ENCODE measurements around the gene FGR. TPM values are rescaled to one million over a fixed set of nuclear protein-coding genes. Genes with fewer than 3 reads are reported as not detected.

The FGR gene
- total and polyA plus RNA-seq, 2 of the 13 experiments (the other 11 are each of a cell fraction or from before 2014, with no cell fraction given), result not detected

DNA sequence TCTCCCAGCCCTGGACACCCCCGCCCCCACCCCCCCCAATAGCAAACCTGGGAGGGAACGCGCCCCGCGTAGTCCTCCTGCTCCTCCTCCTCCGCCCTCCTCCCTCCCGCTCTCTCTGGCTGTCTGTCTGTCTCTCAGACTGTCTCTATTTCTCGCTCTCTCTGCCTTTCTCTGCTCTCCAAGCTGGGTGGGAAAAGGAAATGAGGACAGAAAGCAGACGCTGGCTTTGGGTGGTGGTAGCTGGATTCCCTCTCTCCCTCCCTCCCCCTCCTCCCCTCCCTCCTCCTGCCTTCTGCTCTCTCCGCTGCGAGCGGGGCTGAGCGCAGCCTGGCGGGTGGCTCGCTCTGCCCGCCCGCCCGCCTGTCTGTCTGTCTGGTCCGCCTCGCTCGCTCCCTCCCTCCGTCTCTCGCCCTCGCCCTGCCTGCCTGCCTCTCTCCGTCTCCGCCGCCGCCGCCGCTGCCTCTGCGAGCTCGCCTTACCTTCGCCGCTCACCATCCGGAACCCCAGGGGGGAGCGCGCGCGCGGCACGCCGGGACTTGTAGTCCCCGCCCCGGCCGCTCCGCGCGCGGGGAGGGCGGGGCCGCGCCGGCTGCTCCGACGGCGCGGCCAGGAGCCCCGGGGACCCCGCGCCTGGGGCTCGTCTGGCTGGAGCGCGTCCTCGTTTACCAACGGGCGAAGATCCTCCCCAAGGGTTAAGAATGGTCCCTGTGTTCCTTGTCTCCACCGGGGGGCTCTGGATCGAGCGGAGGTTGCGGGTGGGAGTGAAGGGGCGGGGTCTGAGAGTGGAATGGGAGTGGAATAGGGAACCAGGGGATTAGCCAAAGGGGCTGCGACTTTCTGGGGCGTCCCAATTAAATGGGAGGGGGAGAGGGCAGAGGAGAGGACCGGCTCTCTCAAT, 31.1 kb downstream of the FGR start, which contains the start of gene AHDC1 (continued):
- TF ChIP-seq, protein P1, sequence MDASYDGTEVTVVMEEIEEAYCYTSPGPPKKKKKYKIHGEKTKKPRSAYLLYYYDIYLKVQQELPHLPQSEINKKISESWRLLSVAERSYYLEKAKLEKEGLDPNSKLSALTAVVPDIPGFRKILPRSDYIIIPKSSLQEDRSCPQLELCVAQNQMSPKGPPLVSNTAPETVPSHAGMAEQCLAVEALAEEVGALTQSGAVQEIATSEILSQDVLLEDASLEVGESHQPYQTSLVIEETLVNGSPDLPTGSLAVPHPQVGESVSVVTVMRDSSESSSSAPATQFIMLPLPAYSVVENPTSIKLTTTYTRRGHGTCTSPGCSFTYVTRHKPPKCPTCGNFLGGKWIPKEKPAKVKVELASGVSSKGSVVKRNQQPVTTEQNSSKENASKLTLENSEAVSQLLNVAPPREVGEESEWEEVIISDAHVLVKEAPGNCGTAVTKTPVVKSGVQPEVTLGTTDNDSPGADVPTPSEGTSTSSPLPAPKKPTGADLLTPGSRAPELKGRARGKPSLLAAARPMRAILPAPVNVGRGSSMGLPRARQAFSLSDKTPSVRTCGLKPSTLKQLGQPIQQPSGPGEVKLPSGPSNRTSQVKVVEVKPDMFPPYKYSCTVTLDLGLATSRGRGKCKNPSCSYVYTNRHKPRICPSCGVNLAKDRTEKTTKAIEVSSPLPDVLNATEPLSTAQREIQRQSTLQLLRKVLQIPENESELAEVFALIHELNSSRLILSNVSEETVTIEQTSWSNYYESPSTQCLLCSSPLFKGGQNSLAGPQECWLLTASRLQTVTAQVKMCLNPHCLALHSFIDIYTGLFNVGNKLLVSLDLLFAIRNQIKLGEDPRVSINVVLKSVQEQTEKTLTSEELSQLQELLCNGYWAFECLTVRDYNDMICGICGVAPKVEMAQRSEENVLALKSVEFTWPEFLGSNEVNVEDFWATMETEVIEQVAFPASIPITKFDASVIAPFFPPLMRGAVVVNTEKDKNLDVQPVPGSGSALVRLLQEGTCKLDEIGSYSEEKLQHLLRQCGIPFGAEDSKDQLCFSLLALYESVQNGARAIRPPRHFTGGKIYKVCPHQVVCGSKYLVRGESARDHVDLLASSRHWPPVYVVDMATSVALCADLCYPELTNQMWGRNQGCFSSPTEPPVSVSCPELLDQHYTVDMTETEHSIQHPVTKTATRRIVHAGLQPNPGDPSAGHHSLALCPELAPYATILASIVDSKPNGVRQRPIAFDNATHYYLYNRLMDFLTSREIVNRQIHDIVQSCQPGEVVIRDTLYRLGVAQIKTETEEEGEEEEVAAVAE (CRISPR knock-in tag; IDR thresholded peaks at IDR 0.05; ENCODE audit: borderline replicate concordance), result no peak
- TF ChIP-seq ZNF292 (CRISPR knock-in tag; IDR thresholded peaks at IDR 0.05; ENCODE audit: borderline replicate concordance, low read depth) (peak; percentile 68; the same call in 1 of the 2 replicates), ZSCAN31 (CRISPR knock-in tag; IDR thresholded peaks at IDR 0.05; ENCODE audit: low read depth) (no peak), MZF1 (CRISPR knock-in tag; IDR thresholded peaks at IDR 0.05; ENCODE audit: borderline replicate concordance) (0 out of 2 replicates have a peak, but pooled peaks have one; percentile 44), ZNF136 (CRISPR knock-in tag; IDR thresholded peaks at IDR 0.05; ENCODE audit: low read depth) (no peak), SRSF4 (IDR thresholded peaks at IDR 0.05; ENCODE audit: low read depth, low read length, poor library complexity, severe bottlenecking) (no peak), UBTF (CRISPR knock-in tag; IDR thresholded peaks at IDR 0.05) (peak; percentile 66; the same call in 1 of the 2 replicates), HNF4G (IDR thresholded peaks at IDR 0.05; ENCODE audit: borderline replicate concordance, low read depth, low read length) (peak; percentile 22; the same call in 1 of the 2 replicates), HNF4G (CRISPR knock-in tag; IDR thresholded peaks at IDR 0.05; ENCODE audit: borderline replicate concordance, low read depth) (no peak), HCFC1 (IDR thresholded peaks at IDR 0.05; ENCODE audit: low read depth, low read length) (peak; percentile 82), PCBP1 (IDR thresholded peaks at IDR 0.05; ENCODE audit: borderline replicate concordance, low read depth, low read length) (peak; percentile 36; the same call in 1 of the 2 replicates), POLR2G (IDR thresholded peaks at IDR 0.05; ENCODE audit: low read depth, low read length) (peak; percentile 77), ZSCAN25 (CRISPR knock-in tag; IDR thresholded peaks at IDR 0.05) (peak; percentile 43; the same call in 1 of the 2 replicates), PHF8 (CRISPR knock-in tag; IDR thresholded peaks at IDR 0.05) (peak; percentile 53), ZSCAN21 (CRISPR knock-in tag; IDR thresholded peaks at IDR 0.05; ENCODE audit: borderline replicate concordance) (0 out of 2 replicates have a peak, but pooled peaks have one; percentile 10), YY1 (IDR thresholded peaks at IDR 0.05; ENCODE audit: insufficient read depth, insufficient replicate concordance, low read depth, low read length) (peak; percentile 63), GABPA (IDR thresholded peaks at IDR 0.05; ENCODE audit: low read depth, low read length) (no peak), GABPA (CRISPR knock-in tag; IDR thresholded peaks at IDR 0.05; ENCODE audit: low read depth) (peak; percentile 79), MXI1 (IDR thresholded peaks at IDR 0.05; ENCODE audit: borderline replicate concordance, low read depth, low read length) (peak; percentile 59; the same call in 1 of the 3 replicates), NONO (IDR thresholded peaks at IDR 0.05) (no peak), NONO (CRISPR knock-in tag; conservative IDR thresholded peaks at IDR 0.05) (peak; percentile 55), ZNF746 (CRISPR knock-in tag; IDR thresholded peaks at IDR 0.05) (no peak), THYN1 (CRISPR knock-in tag; IDR thresholded peaks at IDR 0.05; ENCODE audit: borderline replicate concordance, low read depth) (no peak)
